ENCODE data around the gene CHRNA4.

- TF ChIP-seq CTCF (optimal IDR thresholded peaks at IDR 0.05 in 1 of 3, IDR thresholded peaks at IDR 0.05 in 1 of 3, conservative IDR thresholded peaks at IDR 0.05 in 1 of 3; ENCODE audit: extremely low read depth in 1 of 3, insufficient read depth in 2 of 3, low read length in 3 of 3) (no peak), EZH2 (IDR thresholded peaks at IDR 0.05; ENCODE audit: low read length) (no peak)
These were observed 40.5 kb downstream of the CHRNA4 start for GRCh38 chr20:63320616-63321147.
